ENCODE measurements around the gene ZNF70.

Gene ZNF70

DNA sequence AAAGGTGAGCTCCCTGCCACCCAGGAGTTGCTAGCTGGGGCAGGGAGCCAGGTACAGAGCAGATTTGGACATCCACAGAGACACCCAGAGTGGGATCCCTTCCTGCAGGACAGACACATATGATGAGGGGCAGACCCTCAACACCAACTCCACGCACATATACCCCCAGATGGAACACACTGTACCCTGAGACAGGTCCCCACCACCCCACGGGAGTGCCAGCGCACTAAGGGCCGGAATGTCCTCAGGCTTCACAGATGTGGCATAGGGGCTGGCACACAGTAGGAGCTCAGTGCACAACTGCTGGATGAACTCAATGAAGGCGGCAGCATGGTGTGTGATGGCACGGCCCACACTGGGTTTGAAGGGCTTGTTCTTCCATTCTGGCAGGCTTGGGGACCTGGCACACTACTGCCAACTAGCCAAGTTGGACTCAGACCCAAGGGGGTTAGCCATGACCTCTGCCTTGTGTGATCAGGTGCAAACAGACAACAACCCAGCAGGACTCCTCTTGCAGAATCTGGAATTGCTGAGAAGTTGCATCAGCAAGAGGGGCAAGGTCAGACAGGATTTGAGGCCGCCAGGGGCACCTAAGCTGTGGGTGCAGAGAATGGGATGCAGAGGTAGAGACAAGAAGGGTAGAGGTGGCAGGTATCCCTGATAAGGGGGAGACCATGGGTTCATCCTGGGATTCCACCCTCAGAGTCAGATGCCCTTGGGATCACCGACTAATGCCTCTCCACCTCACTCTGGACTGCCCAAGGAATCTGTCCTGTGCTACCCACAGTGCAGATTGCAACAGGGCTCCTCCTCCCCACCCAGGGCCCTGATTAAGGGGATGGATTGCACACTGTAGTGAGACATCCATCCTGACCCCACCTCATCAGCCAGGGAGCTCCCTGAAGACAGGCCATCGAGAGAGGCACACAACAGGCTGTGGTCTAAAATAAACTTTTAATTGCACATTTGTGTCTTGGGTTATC, 14.3 kb upstream of the ZNF70 start:
- Histone ChIP-seq H2AFZ (ENCODE audit: low read length) (no peak overlapping the region), H3F3A (ENCODE audit: insufficient read depth, low read length) (peaks cover 3% of the 10 kb centered on the region; the same call in 1 of the 2 replicates), H3K27ac (ENCODE audit: low read length) (no peak overlapping the region), H3K9ac (ENCODE audit: low read length) (no peak overlapping the region), H3K27me3 (replicated peaks; ENCODE audit: insufficient read depth, low read length) (no peaks in the 10 kb centered on the region), H3K36me3 (replicated peaks; ENCODE audit: insufficient read depth, low read length) (no peaks in the 10 kb centered on the region), H4K20me1 (ENCODE audit: insufficient read depth, low read length) (peaks cover 6% of the 10 kb centered on the region; the same call in 1 of the 2 replicates), H3K79me2 (ENCODE audit: low read length) (peaks cover 34% of the 10 kb centered on the region), H3K4me3 (ENCODE audit: low read length) (no peak overlapping the region), H3K4me2 (ENCODE audit: low read depth, low read length) (no peak overlapping the region), H3K4me1 (ENCODE audit: low read length) (no peaks in the 10 kb centered on the region), H3K9me2 (replicated peaks; ENCODE audit: insufficient read depth, low read length) (no peaks in the 10 kb centered on the region), H3K9me3 (replicated peaks; ENCODE audit: insufficient read depth, low read length) (no peaks in the 10 kb centered on the region)
- no peak for DNase-seq
- TF ChIP-seq CTCF (IDR thresholded peaks at IDR 0.05; ENCODE audit: low read length) (no peak), EZH2 (optimal IDR thresholded peaks at IDR 0.05; ENCODE audit: low read depth, low read length) (no peak)

DNA sequence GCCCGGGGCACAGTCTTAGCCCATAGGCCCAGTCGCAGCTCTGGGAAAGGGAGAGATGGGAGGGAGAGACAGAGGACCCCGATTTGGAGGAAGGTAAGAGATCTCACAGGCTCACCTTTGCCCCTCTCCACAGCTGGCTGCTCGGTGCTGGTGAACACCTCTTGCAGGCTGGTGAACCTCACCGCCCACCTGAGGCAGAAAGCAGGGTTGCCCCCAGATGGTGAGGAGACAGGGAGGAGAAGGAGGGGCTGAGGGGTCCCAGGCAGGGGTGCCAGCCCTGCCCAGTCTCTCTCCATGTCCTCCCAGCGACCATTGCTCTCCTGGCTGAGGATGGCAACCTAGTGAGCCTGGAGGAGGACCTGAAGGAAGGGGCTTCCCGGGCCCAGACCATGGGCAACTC, 13.0 kb upstream of the ZNF70 start:
- peaks cover 6% of the 10 kb centered on the region; the same call in 1 of the 2 replicates for H4K20me1 ChIP-seq (ENCODE audit: insufficient read depth, low read length)
- no peaks in the 10 kb centered on the region for H3K9me2 ChIP-seq (replicated peaks; ENCODE audit: insufficient read depth, low read length)
- H3F3A ChIP-seq (ENCODE audit: insufficient read depth, low read length) = no peaks in the 10 kb centered on the region; the same call in 1 of the 2 replicates
- H3K79me2 ChIP-seq (ENCODE audit: low read length) = peaks cover 34% of the 10 kb centered on the region
- TF ChIP-seq EZH2phosphoT487 (IDR thresholded peaks at IDR 0.05; ENCODE audit: low read length) (no peak), CTCF (IDR thresholded peaks at IDR 0.05; ENCODE audit: low read length) (no peak), EZH2 (optimal IDR thresholded peaks at IDR 0.05; ENCODE audit: low read depth, low read length) (no peak)
- H3K36me3 ChIP-seq (replicated peaks; ENCODE audit: insufficient read depth, low read length) = no peaks in the 10 kb centered on the region
- H3K27ac ChIP-seq (ENCODE audit: low read length) = no peak overlapping the region
- no peak overlapping the region for H3K4me3 ChIP-seq (ENCODE audit: low read length)
- DNase-seq = no peak
- no peaks in the 10 kb centered on the region for H3K4me1 ChIP-seq (ENCODE audit: low read length)
- H3K9ac ChIP-seq (ENCODE audit: low read length) = no peak overlapping the region
- H2AFZ ChIP-seq (ENCODE audit: low read length) = no peak overlapping the region
- H3K9me3 ChIP-seq (replicated peaks; ENCODE audit: insufficient read depth, low read length) = no peaks in the 10 kb centered on the region
- H3K27me3 ChIP-seq (replicated peaks; ENCODE audit: insufficient read depth, low read length) = no peaks in the 10 kb centered on the region
- H3K4me2 ChIP-seq (ENCODE audit: low read depth, low read length) = no peak overlapping the region

- Histone ChIP-seq H2AFZ (ENCODE audit: low read length) (no peak overlapping the region), H3K9me3 (replicated peaks; ENCODE audit: insufficient read depth, low read length) (no peaks in the 10 kb centered on the region), H3F3A (ENCODE audit: insufficient read depth, low read length) (no peaks in the 10 kb centered on the region; the same call in 1 of the 2 replicates), H3K9me2 (replicated peaks; ENCODE audit: insufficient read depth, low read length) (no peaks in the 10 kb centered on the region), H3K4me2 (ENCODE audit: low read depth, low read length) (no peak overlapping the region), H4K20me1 (ENCODE audit: insufficient read depth, low read length) (peaks cover 6% of the 10 kb centered on the region; the same call in 1 of the 2 replicates), H3K79me2 (ENCODE audit: low read length) (peaks cover 34% of the 10 kb centered on the region), H3K36me3 (replicated peaks; ENCODE audit: insufficient read depth, low read length) (no peaks in the 10 kb centered on the region), H3K4me1 (ENCODE audit: low read length) (no peaks in the 10 kb centered on the region), H3K27ac (ENCODE audit: low read length) (no peak overlapping the region), H3K9ac (ENCODE audit: low read length) (no peak overlapping the region), H3K27me3 (replicated peaks; ENCODE audit: insufficient read depth, low read length) (no peaks in the 10 kb centered on the region), H3K4me3 (ENCODE audit: low read length) (no peak overlapping the region)
- TF ChIP-seq EZH2 (optimal IDR thresholded peaks at IDR 0.05; ENCODE audit: low read depth, low read length) (no peak), CTCF (IDR thresholded peaks at IDR 0.05; ENCODE audit: low read length) (no peak), EZH2phosphoT487 (IDR thresholded peaks at IDR 0.05; ENCODE audit: low read length) (no peak)
- DNase-seq = no peak
Observed at GRCh38 chr22:23763579-23763945, 12.7 kb upstream of the ZNF70 start.
